ENCODE data around the gene DHPS. TPM values are rescaled to one million over a fixed set of nuclear protein-coding genes. Genes with fewer than 3 reads are reported as not detected.
"Not testable (repeated sequence)": the region's sequence is repeated elsewhere in the genome, so short reads cannot be mapped to it uniquely, and the experiment has no call there.

The DHPS gene
- total RNA-seq, 1 experiment from 2014 or later: 93.6 TPM

- in situ Hi-C loops (cut with HindIII; ENCODE audit: low pct_unique_long_range_greater_than_20kb, low sequenced_read_pairs): no loop called here
- no peak for DNase-seq (ENCODE audit: low read depth)
These were observed 4.2 kb upstream of the DHPS start for GRCh38 chr19:12685831-12686230.

GRCh38 chr19:12680034-12680433 is 1.6 kb downstream of the DHPS start:
- in situ Hi-C loops (cut with HindIII; ENCODE audit: low pct_unique_long_range_greater_than_20kb, low sequenced_read_pairs): no loop called here
- no peak for DNase-seq (ENCODE audit: low read depth)

GRCh38 chr19:12678039-12678438 is 3.6 kb downstream of the DHPS start:
- DNase-seq (ENCODE audit: low read depth); in situ Hi-C loops (cut with HindIII; ENCODE audit: low pct_unique_long_range_greater_than_20kb, low sequenced_read_pairs): not testable (repeated sequence)

- in situ Hi-C loops (cut with HindIII; ENCODE audit: low pct_unique_long_range_greater_than_20kb, low sequenced_read_pairs): no loop called here
- no peak for DNase-seq (ENCODE audit: low read depth)
These were observed 4.8 kb downstream of the DHPS start for GRCh38 chr19:12676928-12677327.

GRCh38 chr19:12676384-12676792 is 5.3 kb downstream of the DHPS start:
- in situ Hi-C loops (cut with HindIII; ENCODE audit: low pct_unique_long_range_greater_than_20kb, low sequenced_read_pairs): no loop called here
- peak; percentile 57 for DNase-seq (ENCODE audit: low read depth)

- in situ Hi-C loops (cut with HindIII; ENCODE audit: low pct_unique_long_range_greater_than_20kb, low sequenced_read_pairs): no loop called here
- no peak for DNase-seq (ENCODE audit: low read depth)
These were observed 5.7 kb downstream of the DHPS start for GRCh38 chr19:12675940-12676339.

- no peak for DNase-seq (ENCODE audit: low read depth)
- in situ Hi-C loops (cut with HindIII; ENCODE audit: low pct_unique_long_range_greater_than_20kb, low sequenced_read_pairs): no loop called here
These were observed 6.3 kb downstream of the DHPS start for GRCh38 chr19:12675399-12675798.

- in situ Hi-C loops (cut with HindIII; ENCODE audit: low pct_unique_long_range_greater_than_20kb, low sequenced_read_pairs): no loop called here
- DNase-seq (ENCODE audit: low read depth): no peak
These were observed 8.9 kb downstream of the DHPS start for GRCh38 chr19:12672744-12673143.

GRCh38 chr19:12670159-12670928 is 11.3 kb downstream of the DHPS start:
- DNase-seq (ENCODE audit: low read depth): no peak
- in situ Hi-C loops (cut with HindIII; ENCODE audit: low pct_unique_long_range_greater_than_20kb, low sequenced_read_pairs): no loop called here

- peak; percentile 87 for DNase-seq (ENCODE audit: low read depth)
- in situ Hi-C loops (cut with HindIII; ENCODE audit: low pct_unique_long_range_greater_than_20kb, low sequenced_read_pairs): no loop called here
These were observed 12.2 kb downstream of the DHPS start for GRCh38 chr19:12669270-12670158.

- DNase-seq (ENCODE audit: low read depth): no peak
- in situ Hi-C loops (cut with HindIII; ENCODE audit: low pct_unique_long_range_greater_than_20kb, low sequenced_read_pairs): no loop called here
These were observed 12.8 kb downstream of the DHPS start for GRCh38 chr19:12668932-12669269.

- DNase-seq (ENCODE audit: low read depth): no peak
- in situ Hi-C loops (cut with HindIII; ENCODE audit: low pct_unique_long_range_greater_than_20kb, low sequenced_read_pairs): no loop called here
These were observed 13.3 kb downstream of the DHPS start for GRCh38 chr19:12668346-12668745.

- in situ Hi-C loops (cut with HindIII; ENCODE audit: low pct_unique_long_range_greater_than_20kb, low sequenced_read_pairs): no loop called here
- DNase-seq (ENCODE audit: low read depth): no peak
These were observed 13.9 kb downstream of the DHPS start for GRCh38 chr19:12667731-12668302.

- in situ Hi-C loops (cut with HindIII; ENCODE audit: low pct_unique_long_range_greater_than_20kb, low sequenced_read_pairs): no loop called here
- DNase-seq (ENCODE audit: low read depth): peak; percentile 81
These were observed 15.2 kb downstream of the DHPS start, which contains the start of the genes MAN2B1 and WDR83 for GRCh38 chr19:12666265-12667048. Gene MAN2B1, minus strand, starts transcription at chr19:12666742. Its CDS starts 41 bp downstream, at chr19:12666701. Gene WDR83, plus strand, starts transcription at chr19:12666807. Its CDS starts 2,984 bp downstream, at chr19:12669791.

- DNase-seq (ENCODE audit: low read depth): no peak
These were observed 15.9 kb downstream of the DHPS start for GRCh38 chr19:12665671-12666264.

GRCh38 chr19:12665281-12665573 is 16.5 kb downstream of the DHPS start:
- in situ Hi-C loops (cut with HindIII; ENCODE audit: low pct_unique_long_range_greater_than_20kb, low sequenced_read_pairs): no loop called here
- DNase-seq (ENCODE audit: low read depth): no peak

More at GRCh38 chr19:12665671-12666264, 15.9 kb downstream of the DHPS start:
- in situ Hi-C loops (cut with HindIII; ENCODE audit: low pct_unique_long_range_greater_than_20kb, low sequenced_read_pairs): no loop called here

GRCh38 chr19:12664406-12665280 is 17.0 kb downstream of the DHPS start:
- peak; percentile 33 for DNase-seq (ENCODE audit: low read depth)
- in situ Hi-C loops (cut with HindIII; ENCODE audit: low pct_unique_long_range_greater_than_20kb, low sequenced_read_pairs): no loop called here
